ENCODE data around the gene C22orf15. TPM values are rescaled to one million over a fixed set of nuclear protein-coding genes. Genes with fewer than 3 reads are reported as not detected.

The C22orf15 gene
- total and polyA plus RNA-seq, 2 of the 8 experiments (the other 6 are each of a cell fraction or from before 2014, with no cell fraction given): 4.2 to 4.9 TPM

GRCh38 chr22:23781065-23781464 is 18.3 kb downstream of the C22orf15 start:
- Histone ChIP-seq H2BK5ac (ENCODE audit: low read depth, low read length) (no peak overlapping the region), H2AFZ (ENCODE audit: low read length) (no peak overlapping the region), H3K56ac (replicated peaks; ENCODE audit: insufficient read length, low read depth, low read length) (no peak overlapping the region), H2BK20ac (ENCODE audit: low read length) (no peak overlapping the region), H4K8ac (ENCODE audit: extremely low read depth, insufficient read depth, low read length) (peak overlapping the region; percentile 51; the same call in 1 of the 2 replicates), H4K20me1 (replicated peaks in 1 of 2; ENCODE audit: control insufficient read depth in 1 of 2, insufficient read depth in 2 of 2, low read length in 2 of 2) (peaks cover 0 to 2% of the 10 kb centered on the region in 2 experiments), H3K4ac (replicated peaks; ENCODE audit: insufficient read length, low read depth, low read length) (no peak overlapping the region), H3K36me3 (ENCODE audit: control insufficient read depth in 2 of 4, insufficient read depth in 4 of 4, low read length in 3 of 4) (no peaks in the 10 kb centered on the region), H3K27ac (ENCODE audit: low read depth, low read length) (no peak overlapping the region), H4K91ac (replicated peaks; ENCODE audit: insufficient read length, low read length) (no peak overlapping the region), H3K79me1 (ENCODE audit: low read depth, low read length) (no peaks in the 10 kb centered on the region; the same call in 1 of the 2 replicates), H3K9ac (replicated peaks in 1 of 4; ENCODE audit: extremely low read depth in 1 of 4, low read depth in 3 of 4, low read length in 3 of 4) (no peak overlapping the region), H2BK12ac (ENCODE audit: low read depth, low read length) (no peak overlapping the region), H3K4me2 (ENCODE audit: insufficient read depth in 1 of 2, low read depth in 2 of 2, low read length in 2 of 2) (no peak overlapping the region), H3K4me3 (ENCODE audit: extremely low read depth in 1 of 4, insufficient read depth in 2 of 4, low read depth in 3 of 4, low read length in 4 of 4) (no peak overlapping the region), H3K23me2 (ENCODE audit: low read depth, low read length) (no peaks in the 10 kb centered on the region), H2AK5ac (ENCODE audit: low read depth, low read length) (no peak overlapping the region), H3K23ac (ENCODE audit: insufficient read length) (no peak overlapping the region), H3K4me1 (replicated peaks in 1 of 4; ENCODE audit: control insufficient read depth in 3 of 4, insufficient read depth in 4 of 4, low read length in 3 of 4) (peaks cover 0 to 6% (median 0%) of the 10 kb centered on the region in 4 experiments; a peak in 2 of 7 replicates), H3K79me2 (ENCODE audit: control insufficient read depth in 1 of 2, insufficient read depth in 2 of 2, low read length in 2 of 2) (no peaks in the 10 kb centered on the region), H2BK120ac (replicated peaks; ENCODE audit: low read depth, low read length) (no peak overlapping the region), H2BK15ac (ENCODE audit: low read length) (no peak overlapping the region), H4K5ac (ENCODE audit: insufficient read length, low read depth, low read length) (no peak overlapping the region), H3K27me3 (replicated peaks in 1 of 4; ENCODE audit: control insufficient read depth in 3 of 4, extremely low read depth in 1 of 4, insufficient read depth in 3 of 4, low read length in 3 of 4) (no peaks in the 10 kb centered on the region), H3K14ac (ENCODE audit: insufficient read length) (no peak overlapping the region), H3K9me3 (ENCODE audit: insufficient read depth in 2 of 2, low read depth in 1 of 2, low read length in 1 of 2) (no peaks in the 10 kb centered on the region), H3K18ac (ENCODE audit: extremely low read depth, low read length) (no peak overlapping the region)
- TF ChIP-seq CTBP2 (IDR thresholded peaks at IDR 0.05; ENCODE audit: borderline replicate concordance, insufficient read depth, insufficient read length, low read length) (no peak), JUND (IDR thresholded peaks at IDR 0.05; ENCODE audit: low read length) (no peak), RBBP5 (IDR thresholded peaks at IDR 0.05; ENCODE audit: borderline replicate concordance, low read depth, low read length) (no peak), SIX5 (IDR thresholded peaks at IDR 0.05; ENCODE audit: low read depth, low read length) (no peak), CEBPB (IDR thresholded peaks at IDR 0.05; ENCODE audit: low read depth, low read length) (no peak), CBX8 (IDR thresholded peaks at IDR 0.05; ENCODE audit: borderline replicate concordance, low read depth, low read length) (no peak), CHD1 (IDR thresholded peaks at IDR 0.05; ENCODE audit: low read depth, low read length) (no peak), BACH1 (IDR thresholded peaks at IDR 0.05; ENCODE audit: low read length) (no peak), KDM1A (IDR thresholded peaks at IDR 0.05; ENCODE audit: borderline replicate concordance, low read length) (no peak)
- POLR2A ChIA-PET (ENCODE audit: partially characterized antibody): interaction anchor here (1.5 to 3.9 kb wide), 3 partner anchors 8 to 114 kb away, joined by 3 to 21 read pairs (median 5); partner anchors contain the start of genes CHCHD10 and MMP11
- FAIRE-seq: no peak
- no peak for DNase-seq (ENCODE audit: low read depth in 1 of 2, low spot score in 2 of 2)
- CTCF ChIA-PET (ENCODE audit: partially characterized antibody): no interaction called here
- WGBS, 2 experiments (ENCODE audit: extremely low coverage in 1 of 2, insufficient coverage in 1 of 2, insufficient read length in 1 of 2, insufficient replicate concordance in 2 of 2, low coverage in 1 of 2, low lambda C conversion rate in 2 of 2, missing lambda C conversion rate in 1 of 2): 89% methylated on average over 15 of the region's 15 CpGs; no CpG with 5 or more reads in 1 of the 2 experiments

Measured in H1 (cell line).